HG02852 (cell line): ENCODE measurements around the gene UBE2G1.
"Not testable (repeated sequence)": the region's sequence is repeated elsewhere in the genome, so short reads cannot be mapped to it uniquely, and the experiment has no call there.

Experiments
- ATAC-seq: cut with Tn5 transposase; IDR thresholded peaks from one replicate; pipeline ENCODE4 v1.9.1; 2021; ENCODE audit warnings: mild to moderate bottlenecking, moderate library complexity; ENCODE audit not compliant: unreplicated experiment

The UBE2G1 gene

DNA sequence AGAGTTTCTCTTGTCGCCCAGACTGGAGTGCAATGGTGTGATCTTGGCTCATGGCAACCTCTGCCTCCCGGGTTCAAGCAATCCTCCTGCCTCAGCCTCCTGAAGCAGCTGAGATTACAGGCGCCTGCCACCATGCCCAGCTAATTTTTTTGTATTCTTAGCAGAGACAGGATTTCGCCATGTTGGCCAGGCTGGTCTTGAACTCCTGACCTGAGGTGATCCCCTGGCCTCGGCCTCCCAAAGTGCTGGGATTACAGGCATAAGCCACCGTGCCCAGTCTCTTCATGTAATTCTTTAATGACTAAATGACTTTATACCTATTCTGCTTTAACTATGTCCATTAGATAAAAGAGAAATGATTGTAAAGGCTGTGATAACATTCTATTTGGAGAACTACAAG, 111.2 kb downstream of the UBE2G1 start:
- not testable (repeated sequence) for ATAC-seq

- no peak for ATAC-seq
These were observed 115.6 kb downstream of the UBE2G1 start for GRCh38 chr17:4250887-4251286.

DNA sequence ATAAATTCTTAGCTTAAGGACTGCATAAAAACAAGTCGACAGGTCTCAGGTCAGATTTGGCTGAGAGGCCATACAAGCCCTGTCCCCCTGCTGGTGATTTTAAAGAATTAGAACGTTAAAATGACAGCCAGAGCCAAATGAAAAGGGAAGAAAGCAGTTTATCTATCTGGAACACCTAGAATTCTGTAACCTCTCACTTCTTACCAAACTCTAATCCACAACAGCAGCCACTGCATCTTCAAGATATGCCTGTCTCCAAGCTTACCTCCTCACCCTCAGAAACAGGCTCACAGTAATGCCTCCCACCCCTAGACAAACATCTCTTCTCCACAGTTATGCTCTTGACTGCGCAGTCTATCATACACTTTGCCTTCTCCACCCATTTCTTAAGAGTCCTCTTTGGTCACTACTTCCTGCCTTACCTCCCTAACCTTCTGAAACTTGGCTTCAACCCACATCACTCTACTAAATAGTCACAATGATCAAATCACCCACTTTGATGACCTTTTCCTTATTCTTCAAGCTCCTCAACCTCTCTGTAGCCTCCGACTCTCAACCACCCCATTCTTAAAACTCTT, 116.9 kb downstream of the UBE2G1 start:
- ATAC-seq = no peak

GRCh38 chr17:4248504-4249277, 117.8 kb downstream of the UBE2G1 start:
- ATAC-seq = no peak

DNA sequence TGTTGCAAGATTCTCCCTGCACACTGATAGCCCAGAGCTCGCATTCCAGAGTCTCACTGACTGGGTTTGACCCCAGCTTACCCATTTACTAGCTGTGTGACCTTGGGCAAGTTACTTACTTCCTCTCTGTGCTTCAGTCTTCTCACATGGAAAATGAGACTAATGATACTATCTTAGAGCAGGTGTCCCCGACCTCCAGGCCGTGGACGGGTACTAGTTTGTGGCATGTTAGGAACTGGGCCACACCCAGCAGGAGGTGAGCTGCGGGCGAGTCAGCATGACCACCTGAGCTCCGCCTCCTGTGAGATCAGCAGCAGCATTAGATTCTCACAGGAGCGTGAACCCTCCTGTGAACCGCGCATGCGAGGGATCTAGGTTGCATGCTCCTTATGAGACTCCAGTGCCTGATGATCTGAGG, 118.5 kb downstream of the UBE2G1 start:
- no peak for ATAC-seq

DNA sequence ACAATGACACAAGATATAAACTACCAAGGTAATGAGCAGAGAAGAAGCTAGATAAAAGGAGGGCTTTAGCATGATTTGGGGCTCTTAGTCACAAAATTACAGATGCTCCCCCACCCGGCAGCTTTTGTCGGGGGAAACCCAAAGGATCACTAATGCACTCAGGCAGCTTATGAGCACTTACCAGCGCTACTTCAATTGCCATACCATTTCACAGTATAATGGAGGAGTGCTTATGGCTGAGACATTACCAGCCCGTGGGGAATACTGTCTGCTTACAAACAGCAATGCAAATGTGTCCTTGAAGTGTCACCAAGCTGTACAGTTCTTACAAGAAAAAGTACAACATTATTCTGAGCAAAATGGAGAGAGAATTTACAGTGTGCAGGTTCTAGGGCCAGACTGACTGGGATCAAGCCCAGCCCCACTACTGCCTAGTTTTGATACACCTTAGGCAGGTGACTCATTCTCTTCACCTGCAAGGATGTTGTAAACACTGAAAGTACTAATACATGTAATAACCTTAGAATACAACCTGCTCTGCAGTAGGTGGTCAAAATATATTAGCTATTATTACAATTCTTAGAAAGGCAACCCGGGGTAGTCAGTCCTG, 119.0 kb downstream of the UBE2G1 start:
- no peak for ATAC-seq

DNA sequence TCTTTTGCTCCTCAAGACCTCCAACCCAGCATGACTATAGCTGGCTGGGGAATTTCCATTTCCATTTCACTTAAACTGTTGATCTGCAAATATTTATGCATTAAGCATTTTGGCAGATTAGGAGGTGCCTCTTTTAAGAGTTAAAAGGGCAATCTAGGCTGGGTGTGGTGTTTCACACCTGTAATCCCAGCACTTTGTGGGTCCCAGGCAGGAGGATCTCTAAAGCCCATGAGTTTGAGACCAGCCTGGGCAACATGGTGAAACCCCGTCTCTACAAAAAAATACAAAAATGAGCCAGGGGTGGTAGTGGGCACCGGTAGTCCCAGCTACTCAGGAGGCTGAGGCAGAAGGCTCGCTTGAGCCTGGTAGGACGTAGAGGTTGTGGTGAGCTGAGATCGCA, 119.8 kb downstream of the UBE2G1 start:
- no peak for ATAC-seq

DNA sequence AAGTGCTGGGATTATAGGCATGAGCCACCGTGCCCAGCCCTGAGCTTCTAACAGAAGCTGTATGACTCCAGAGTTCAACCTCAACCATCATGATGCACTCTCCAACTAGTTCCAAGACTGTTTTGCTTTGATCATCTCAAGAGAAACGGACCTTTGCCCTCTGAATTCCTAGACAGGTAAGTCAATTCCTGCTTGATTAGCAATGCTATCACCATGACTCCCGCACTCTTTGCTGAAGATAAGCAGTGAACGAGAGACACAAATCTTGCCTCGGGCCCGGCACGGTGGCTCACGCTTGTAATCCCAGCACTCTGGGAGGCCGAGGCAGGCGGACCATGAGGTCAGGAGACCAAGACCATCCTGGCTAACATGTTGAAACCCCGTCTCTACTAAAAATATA, 124.9 kb downstream of the UBE2G1 start:
- no peak for ATAC-seq

- ATAC-seq = no peak
These were observed 130.0 kb downstream of the UBE2G1 start for GRCh38 chr17:4236456-4236855.

DNA sequence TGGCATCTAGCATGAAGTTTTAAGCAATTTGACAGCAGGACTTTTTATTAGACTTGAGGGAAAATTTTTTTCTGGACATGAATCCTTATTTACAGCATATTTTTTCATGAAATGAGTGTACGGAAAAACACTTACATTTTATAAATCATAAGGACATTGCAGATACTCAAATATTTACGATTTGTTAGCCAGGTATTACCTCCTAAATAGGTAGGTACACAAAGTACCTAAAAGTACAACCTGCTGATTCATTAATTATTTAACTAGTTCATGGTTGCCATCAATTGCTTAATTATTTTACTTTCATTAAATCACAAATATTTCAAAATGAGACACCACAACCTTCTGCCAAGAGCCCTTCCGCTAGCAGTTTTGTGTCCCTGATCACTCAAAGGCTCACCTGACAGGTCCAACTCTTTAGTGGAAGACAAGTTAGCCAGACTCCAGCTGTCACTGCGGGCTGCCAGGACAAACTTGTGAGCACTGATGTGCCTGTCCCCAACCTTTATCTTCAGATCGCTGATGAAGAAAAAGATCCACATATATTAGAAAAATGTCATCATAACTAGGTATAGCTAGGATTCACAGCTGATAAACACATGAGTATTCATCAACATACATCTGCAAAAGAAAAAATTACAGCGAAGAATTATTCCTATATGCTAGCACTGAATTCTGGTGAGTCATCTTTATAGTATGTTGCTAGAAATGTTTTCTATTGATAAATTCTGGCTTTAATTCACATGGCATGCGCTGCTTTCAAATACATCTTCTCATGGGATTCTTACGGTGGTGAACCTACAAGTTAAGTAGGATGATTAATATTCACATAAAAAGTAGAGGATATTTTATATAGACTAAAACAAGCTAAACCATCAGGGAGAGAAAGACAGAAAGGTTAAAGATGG, 130.8 kb downstream of the UBE2G1 start:
- no peak for ATAC-seq

DNA sequence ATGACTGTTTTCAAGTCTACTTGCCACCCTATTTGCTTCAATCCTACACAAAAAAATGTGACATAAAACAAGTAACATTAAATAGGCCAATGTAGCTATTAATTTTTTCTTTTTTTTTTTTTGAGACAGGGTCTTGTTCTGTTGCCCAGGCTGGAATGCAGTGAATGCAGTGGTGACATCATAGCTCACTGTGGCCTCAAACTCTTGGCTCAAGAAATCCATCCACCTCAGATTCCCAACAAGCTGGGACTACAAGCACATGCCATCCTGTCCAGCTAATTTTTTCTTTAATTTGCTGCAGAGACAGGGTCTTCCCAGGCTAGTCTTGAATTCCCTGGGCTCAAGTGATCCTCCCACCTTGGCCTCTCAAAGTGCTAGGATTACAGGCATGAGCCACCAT, 132.1 kb downstream of the UBE2G1 start:
- ATAC-seq = no peak

DNA sequence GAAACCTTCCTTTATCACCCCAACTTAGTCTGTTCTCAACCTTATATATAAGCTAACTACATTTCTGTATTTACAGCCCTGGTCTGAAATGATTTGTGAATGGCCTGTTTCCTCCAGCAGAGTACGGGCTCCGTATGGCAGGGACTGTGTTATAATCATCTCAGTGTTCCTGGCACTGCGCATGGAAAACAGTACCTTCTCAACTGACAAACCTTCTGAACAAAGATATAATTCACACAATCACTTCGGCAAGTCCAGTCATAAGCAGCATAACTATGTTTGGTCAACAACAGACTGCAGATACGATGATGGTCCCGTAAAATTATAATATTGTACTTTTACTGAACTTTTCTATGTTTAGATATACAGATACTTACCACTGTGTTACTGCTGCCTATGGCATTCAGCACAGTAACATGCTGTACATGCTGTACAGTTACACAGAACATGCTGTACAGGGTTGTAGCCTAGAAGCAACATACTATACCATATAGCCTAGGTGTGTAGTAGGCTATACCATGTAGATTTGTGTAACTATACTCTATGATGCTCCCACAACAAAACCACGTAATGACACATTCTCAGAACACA, 132.7 kb downstream of the UBE2G1 start:
- no peak for ATAC-seq

DNA sequence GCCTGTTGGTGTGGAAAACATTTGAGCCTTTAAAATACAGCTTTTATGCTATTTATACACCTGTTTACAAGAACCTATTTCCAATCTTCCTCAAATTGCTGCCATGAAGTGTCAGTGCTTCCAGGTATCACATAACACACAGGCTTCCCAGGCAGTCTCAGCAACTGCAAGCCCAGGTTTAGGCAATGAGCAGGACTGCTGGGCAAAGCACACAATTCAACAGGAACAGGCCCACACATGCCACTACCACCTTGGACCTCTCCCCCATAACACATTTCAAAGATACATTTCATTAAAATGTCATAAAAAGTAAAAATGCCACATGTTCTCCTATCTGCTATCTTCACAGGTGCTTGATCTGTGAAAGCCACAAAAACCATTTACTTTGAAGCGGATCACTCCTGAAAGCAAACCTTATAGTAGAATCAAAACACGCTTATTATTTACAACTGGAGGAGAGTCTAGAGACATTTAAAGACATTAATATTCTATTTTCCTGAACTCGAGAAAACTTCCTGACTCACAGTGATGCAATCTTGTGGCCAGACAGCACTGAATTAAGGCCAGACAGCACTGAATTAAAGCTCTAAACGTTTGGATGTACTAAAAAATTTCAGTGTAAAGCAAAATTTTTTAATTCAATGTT, 134.2 kb downstream of the UBE2G1 start:
- ATAC-seq = no peak

DNA sequence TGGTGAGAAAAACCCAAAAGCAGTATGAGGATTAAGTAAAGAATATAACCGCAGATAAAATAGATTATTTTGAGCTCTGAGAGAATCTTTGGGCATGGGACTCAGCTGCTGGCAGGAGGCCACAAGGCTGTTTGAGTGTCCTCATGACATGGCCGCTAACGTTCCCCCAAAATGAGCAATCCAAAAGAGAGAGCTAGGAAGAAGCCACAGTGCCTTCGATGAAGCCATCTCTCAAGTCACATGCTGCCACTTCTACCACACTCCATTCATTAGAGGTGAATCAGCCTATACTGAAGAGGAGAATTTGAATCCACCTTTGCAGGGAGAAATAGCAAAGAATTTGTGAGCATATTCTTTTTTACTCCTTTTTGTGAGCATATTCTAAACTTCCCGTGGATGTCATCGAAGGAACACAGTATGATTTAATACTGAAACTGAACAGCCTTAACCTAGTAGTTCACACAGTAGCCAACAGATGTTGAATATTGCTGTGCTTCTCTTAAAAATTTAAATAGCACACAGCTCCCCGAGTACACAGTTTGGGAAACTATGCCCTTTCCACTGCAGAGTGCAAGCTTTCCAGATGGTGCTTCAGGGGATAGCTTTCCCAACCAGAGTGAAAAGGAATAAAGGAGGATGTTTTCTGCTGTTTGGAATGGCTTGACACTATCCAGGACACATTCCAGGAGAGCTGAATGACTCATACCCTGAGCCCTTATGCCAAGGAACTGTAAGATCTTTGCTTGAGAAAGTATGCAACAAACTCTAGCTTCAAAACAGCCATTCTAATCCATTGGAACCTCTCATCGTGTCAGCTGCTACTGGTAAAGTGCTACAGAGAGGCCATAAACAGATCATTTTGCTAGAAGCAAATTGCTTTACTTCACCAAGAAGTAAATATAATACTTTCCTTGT, 136.6 kb downstream of the UBE2G1 start:
- ATAC-seq = no peak

DNA sequence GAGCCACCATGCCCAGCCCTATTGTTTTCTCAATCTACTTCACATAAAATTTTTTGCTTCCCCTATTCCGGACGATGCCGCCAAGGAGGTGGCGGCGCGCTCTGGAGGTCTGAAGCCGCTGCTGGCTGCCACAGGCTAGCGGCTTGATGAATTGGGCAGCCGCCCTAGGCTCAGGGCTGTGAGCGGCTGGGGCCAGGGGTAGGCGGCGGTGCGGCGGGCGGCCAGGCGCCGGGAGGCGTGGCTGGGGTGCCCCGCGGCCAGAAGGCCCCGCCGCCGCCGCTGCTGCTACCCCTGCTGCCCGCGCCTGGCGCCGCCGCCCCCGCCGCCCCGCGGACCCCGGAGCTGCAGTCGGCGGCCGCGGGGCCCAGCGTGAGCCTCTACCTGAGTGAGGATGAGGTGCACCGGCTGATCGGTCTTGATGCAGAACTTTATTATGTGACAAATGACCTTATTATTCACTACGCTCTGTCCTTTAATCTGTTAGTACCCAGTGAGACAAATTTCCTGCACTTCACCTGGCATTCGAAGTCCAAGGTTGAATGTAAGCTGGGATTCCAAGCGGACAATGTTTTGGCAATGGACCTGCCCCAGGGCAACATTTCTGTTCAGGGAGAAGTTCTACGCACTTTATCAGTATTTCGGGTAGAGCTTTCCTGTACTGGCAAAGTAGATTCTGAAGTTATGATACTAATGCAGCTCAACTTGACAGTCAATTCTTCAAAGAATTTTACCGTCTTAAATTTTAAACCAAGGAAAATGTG, 144.4 kb downstream of the UBE2G1 start:
- ATAC-seq = no peak

GRCh38 chr17:4221163-4221562, 145.3 kb downstream of the UBE2G1 start:
- no peak for ATAC-seq

DNA sequence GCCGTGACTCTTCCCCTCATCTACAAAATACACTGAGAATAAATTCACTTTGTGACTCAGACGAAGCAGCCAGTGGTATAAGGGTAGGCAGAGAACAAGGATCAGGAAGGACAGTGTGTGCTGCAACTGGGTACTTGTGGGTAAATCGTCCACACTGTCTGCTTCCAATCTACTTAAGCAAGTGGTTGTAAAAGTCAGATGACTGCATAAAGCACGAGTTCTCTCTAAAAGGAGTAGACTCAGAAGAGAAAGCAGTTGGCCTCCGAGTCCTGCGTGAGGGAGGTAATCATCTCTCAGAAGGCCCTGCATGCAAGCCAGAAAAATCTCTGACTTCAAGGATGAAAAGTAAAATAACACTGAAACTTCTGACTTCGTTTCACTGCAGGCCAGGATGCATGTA, 145.8 kb downstream of the UBE2G1 start:
- no peak for ATAC-seq
